HG02759 (cell line): Measurements from ENCODE around the gene C1S.
A peak's percentile ranks its signal among the peaks of the same experiment; 100 is the strongest.
"Not testable (repeated sequence)": the region's sequence is repeated elsewhere in the genome, so short reads cannot be mapped to it uniquely, and the experiment has no call there.

ENCODE experiments used
- ATAC-seq: cut with Tn5 transposase; IDR thresholded peaks from one replicate; pipeline ENCODE4 v1.9.1; 2021; ENCODE audit warnings: mild to moderate bottlenecking, moderate library complexity; ENCODE audit not compliant: unreplicated experiment

The C1S gene

DNA sequence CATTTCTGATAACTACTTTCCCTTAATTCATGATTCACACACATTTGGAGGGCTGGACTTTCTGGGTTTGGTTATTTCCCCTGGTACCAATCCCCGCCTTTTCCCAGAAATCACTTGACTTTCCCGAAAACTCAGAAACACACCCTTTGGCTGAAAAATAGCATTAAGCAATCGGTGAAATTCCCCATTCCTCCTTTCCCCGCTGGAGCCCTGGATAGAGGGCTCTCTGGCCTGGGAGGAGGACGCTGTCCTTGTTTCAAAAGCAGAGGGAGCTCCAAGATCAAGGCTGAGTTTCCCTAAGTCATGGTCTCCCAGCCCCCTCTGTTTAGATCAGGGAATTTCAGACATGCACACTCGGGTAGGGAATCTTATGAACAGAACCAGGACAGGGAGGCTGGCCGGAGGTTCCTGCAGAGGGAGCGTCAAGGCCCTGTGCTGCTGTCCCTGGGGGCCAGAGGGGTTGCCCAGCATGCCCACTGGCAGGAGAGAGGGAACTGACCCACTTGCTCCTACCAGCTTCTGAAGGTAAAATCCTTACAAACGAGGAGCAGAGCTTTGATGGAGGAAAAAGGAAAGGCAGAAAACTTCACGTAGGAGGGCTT, at the start of gene C1S:
C1S (plus strand) TSS at position 366 of the 602 bp plus-strand sequence. CDS start 1,195 bp downstream, outside the sequence.
- no peak for ATAC-seq

GRCh38 chr12:7011398-7011797, 49.1 kb upstream of the C1S start:
- ATAC-seq: not testable (repeated sequence)

GRCh38 chr12:7012024-7012607, 48.4 kb upstream of the C1S start:
- ATAC-seq: no peak

GRCh38 chr12:7013101-7013500, 47.4 kb upstream of the C1S start:
- no peak for ATAC-seq

DNA sequence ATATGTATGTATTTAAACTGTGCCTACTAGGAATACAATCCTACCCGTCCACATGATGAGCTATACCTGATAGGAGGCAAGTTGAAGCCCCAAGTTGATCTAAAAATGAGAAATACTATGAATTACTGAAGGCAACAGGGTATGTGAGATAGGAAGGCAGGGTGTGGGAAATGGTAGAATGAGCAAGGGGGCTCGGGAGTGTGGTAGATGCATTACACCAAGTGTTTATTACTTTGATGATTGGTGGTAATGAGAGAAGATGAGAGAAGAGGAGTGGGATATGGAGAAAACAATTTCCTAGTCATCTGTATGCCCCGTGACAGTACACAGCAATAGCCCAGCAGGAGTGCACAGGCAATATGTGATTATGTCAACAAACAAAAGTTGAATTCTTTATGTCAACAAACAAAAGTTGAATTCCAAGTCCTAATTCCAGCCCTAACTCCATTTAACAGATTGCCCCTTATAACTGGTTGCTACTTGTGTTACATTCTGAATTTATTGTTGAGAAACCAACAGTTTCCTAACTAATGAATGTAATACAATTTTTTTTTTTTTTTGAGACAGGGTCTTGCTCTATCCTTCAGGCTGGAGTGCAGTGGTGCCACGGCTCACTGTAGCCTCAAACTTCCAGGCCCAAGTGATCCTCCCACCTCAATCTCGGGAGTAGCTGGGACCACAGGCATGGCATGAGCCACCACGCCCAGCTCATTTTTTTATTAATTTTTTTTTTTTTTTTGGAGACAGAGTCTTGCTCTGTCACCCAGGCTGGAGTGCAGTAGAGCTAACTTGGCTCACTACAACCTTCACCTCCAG, 44.8 kb upstream of the C1S start:
- no peak for ATAC-seq

DNA sequence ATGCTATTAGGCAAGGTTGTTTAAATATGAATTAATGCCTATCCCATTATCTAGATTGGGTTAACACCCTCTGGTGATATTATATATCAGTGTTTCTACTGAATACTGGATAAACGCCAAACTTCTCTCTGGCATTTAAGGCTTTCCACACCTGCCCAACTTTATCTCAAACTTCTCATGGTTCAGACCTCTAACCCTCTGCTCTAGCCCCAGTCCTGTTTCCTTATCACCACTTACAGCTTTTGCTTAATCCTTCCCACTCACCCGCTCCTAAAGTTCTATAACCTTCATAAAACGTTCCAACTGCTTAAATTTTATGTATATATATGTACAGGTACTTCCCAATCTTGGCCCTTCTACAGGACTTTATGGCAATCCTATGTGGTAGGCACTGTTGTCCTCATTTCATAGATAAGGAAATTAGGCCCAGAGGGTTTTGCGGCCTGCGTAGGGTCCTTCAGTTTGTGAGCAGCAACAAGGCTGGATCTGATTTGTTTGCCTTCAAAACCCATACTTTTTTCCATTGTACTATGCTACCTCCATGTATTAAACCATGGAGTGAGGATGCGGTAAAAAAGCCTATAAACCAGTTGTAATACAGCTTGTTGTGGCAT, 43.5 kb upstream of the C1S start:
- no peak for ATAC-seq

- peak; percentile 34 for ATAC-seq
These were observed 42.6 kb upstream of the C1S start for GRCh38 chr12:7017870-7018349.

GRCh38 chr12:7018350-7019042, 42.0 kb upstream of the C1S start, which contains the start of gene LPCAT3:
LPCAT3 (minus strand) TSS chr12:7018476; CDS start chr12:7018424, 52 bp downstream.
- peak; percentile 95 for ATAC-seq

DNA sequence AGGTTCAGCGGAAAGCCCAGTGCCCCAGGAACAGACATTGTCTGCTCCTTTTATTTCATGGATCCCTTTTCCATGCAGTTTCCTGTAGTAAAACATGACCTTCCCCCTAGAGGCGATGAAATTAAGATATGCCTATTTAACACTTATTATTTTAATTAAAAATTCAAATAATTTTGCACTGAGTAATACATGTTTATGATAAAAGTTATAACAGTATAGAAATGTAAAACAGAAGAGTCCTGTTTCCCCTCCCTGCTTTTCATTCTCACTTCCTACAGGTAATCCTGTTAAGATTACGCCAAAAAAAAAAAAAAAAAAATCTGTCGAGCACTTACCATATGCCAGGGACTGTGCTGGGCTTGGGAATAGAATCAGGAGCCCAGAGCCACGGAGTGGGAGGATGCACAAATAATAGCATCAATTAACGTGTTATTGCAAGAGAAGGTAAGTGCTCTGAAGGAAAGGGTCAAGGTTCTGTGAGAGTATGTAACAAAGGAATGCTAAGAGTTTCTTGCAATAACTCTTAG, 41.4 kb upstream of the C1S start:
- no peak for ATAC-seq

- ATAC-seq: no peak
These were observed 38.6 kb upstream of the C1S start for GRCh38 chr12:7021956-7022355.

- ATAC-seq: no peak
These were observed 37.4 kb upstream of the C1S start for GRCh38 chr12:7023114-7023513.

GRCh38 chr12:7026854-7027253, 33.7 kb upstream of the C1S start:
- ATAC-seq: no peak

DNA sequence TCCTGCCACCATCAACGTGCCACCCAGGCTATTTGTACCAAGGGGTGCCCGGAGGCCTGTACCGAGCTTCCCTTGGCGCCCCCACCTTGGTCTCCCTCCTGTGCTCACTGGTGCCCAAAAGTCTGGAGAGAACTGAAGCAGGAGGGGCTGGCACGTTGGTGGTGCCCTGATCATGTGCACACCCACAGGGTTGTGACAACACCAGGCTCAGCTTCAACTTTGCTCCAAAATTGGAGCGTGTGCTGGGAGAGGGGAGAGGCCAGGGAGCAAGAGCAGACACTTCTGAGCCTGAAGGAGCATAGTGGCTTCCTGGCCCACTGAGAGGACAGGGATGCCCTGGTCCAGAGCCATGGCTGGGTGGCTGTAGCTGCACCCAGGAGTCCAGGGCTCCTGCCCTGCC, 29.2 kb upstream of the C1S start:
- ATAC-seq: no peak

- no peak for ATAC-seq
These were observed 27.5 kb upstream of the C1S start for GRCh38 chr12:7032990-7033389.

GRCh38 chr12:7034464-7034863, 26.1 kb upstream of the C1S start:
- no peak for ATAC-seq

DNA sequence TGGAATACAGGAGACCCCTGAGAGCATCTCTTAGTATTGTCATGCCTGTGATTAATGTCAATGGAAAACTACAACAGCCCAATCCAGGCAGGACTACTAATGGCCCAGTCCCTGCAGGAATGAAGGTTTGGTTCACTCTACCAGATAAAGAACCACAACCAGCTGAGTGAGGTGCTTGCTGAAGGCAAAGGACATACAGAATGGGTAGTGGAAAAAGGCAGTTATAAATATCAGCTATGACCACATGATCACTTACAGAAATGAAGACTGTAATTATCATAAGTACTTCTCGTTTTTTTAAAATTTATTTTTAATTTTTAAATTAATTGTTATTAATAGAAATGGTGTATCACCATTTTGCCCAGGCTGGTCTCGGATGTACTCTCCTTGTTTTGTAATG, 25.1 kb upstream of the C1S start:
- ATAC-seq: no peak

GRCh38 chr12:7037411-7037810, 23.1 kb upstream of the C1S start:
- ATAC-seq: not testable (repeated sequence)

GRCh38 chr12:7038591-7038990, 21.9 kb upstream of the C1S start:
- no peak for ATAC-seq

GRCh38 chr12:7039403-7039802, 21.1 kb upstream of the C1S start:
- ATAC-seq: no peak

- ATAC-seq: no peak
These were observed 17.7 kb upstream of the C1S start for GRCh38 chr12:7042842-7043241.

GRCh38 chr12:7045913-7046312, 14.6 kb upstream of the C1S start:
- no peak for ATAC-seq
